Naive thymus-derived CD8-positive, alpha-beta T cell (primary cell): Measurements from ENCODE around the gene JUN. TPM values are rescaled to one million over a fixed set of nuclear protein-coding genes. Genes with fewer than 3 reads are reported as not detected.

ENCODE experiments used
- ATAC-seq, 2 donors: fragments of 150-1000 bp; cut with Tn5 transposase in 1 of 2; sonication (Bioruptor Pico), chemical (Tn5 transposase) in 1 of 2; 1 replicate in 1 of 2; 2 replicates in 1 of 2; pipeline ENCODE4 v1.10.0; 2021; ENCODE audit warnings: mild to moderate bottlenecking in 2 of 2, moderate library complexity in 2 of 2
- POLR2A ChIA-PET: fragments of 350-600 bp; sonication (Branson Sonifier 250); formaldehyde crosslinking; loops from one replicate; lab custom pipeline; 2021; ENCODE audit warnings: antibody characterized with exemption; lab: Charles Lee
- DNase-seq, 10 donors: peaks; one replicate each; pipeline versions ENCODE4 v3.0.0 to v3.0.0-alpha.2; 2020 to 2022
- H3K27ac Mint-ChIP-seq, 10 donors: one replicate each; pipeline ENCODE4 v1.8.0; 2020 to 2022; ENCODE audit warnings: mild to moderate bottlenecking in 10 of 10, mixed read lengths in 10 of 10, moderate library complexity in 4 of 10, inconsistent platforms in 1 of 10
- H3K27me3 Mint-ChIP-seq, 5 donors: one replicate each; pipeline ENCODE4 v1.8.0; 2021 to 2022; ENCODE audit warnings: mixed read lengths in 5 of 5
- H3K36me3 Mint-ChIP-seq, 3 donors: one replicate each; pipeline ENCODE4 v1.8.0; 2020 to 2022; ENCODE audit warnings: mixed read lengths in 3 of 3, mild to moderate bottlenecking in 2 of 3, inconsistent platforms in 1 of 3
- H3K4me1 Mint-ChIP-seq, 4 donors: one replicate each; pipeline ENCODE4 v1.8.0; 2021 to 2022; ENCODE audit warnings: mixed read lengths in 4 of 4
- H3K4me3 Mint-ChIP-seq, 10 donors: one replicate each; pipeline ENCODE4 v1.8.0; 2020 to 2022; ENCODE audit warnings: mild to moderate bottlenecking in 10 of 10, mixed read lengths in 10 of 10, moderate library complexity in 6 of 10, inconsistent platforms in 1 of 10
- H3K9me3 Mint-ChIP-seq, 9 donors: one replicate each; pipeline ENCODE4 v1.8.0; 2020 to 2022; ENCODE audit warnings: mixed read lengths in 9 of 9, mild to moderate bottlenecking in 3 of 9, inconsistent platforms in 1 of 9, moderate library complexity in 1 of 9
- polyA plus RNA-seq, 3 donors: library from polyadenylated mRNA; unstranded; fragments of 300-500 nt; fragmentation: Illumina TruSeq; gene quantifications; one replicate each; pipeline ENCODE4 v1.2.3, GENCODE V29; 2021
- total RNA-seq, 8 experiments: library from RNA in 2 of 8; stranded (reverse) in 2 of 8; gene quantifications; one replicate each; pipeline ENCODE4 v1.2.3 and lab custom pipeline; 2021 to 2026

The JUN gene
- total and polyA plus RNA-seq, 5 experiments from 2014 or later = 30.7 to 59.4 (median 38.2) TPM

DNA sequence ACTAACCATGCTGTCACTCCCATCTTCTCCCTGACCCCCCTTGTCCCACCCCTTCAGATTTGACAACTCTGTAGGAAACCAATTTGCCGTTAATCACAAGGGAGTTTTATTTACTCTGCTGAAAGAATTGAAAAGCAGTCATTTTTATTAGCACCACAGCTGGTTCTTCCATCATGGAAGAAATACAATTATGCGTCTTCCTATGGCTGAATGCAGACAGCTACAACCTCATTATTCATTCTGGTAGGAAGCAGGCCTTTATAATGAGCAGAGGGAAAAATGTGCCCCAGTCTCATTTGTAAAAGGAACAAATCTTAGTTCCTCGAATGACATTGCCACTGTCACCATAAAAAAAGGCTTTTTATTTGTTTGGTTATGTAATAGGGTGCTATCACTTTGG is 35.2 kb downstream of the JUN start:
- DNase-seq (no peak), ATAC-seq (no peak)
- no peaks in the 10 kb centered on the region for H3K36me3 Mint-ChIP-seq
- H3K4me1 Mint-ChIP-seq = peaks cover under 1 to 26% (median 10%) of the 10 kb centered on the region in 4 donors
- H3K27me3 Mint-ChIP-seq = peaks cover 0 to 17% (median 4%) of the 10 kb centered on the region in 5 donors
- POLR2A ChIA-PET = no interaction called here
- no peak overlapping the region for H3K27ac Mint-ChIP-seq
- H3K4me3 Mint-ChIP-seq = no peak overlapping the region
- H3K9me3 Mint-ChIP-seq = no peaks in the 10 kb centered on the region

GRCh38 chr1:58746757-58747156 is 37.1 kb downstream of the JUN start:
- POLR2A ChIA-PET = no interaction called here
- Mint-ChIP-seq H3K36me3 (no peaks in the 10 kb centered on the region), H3K9me3 (no peaks in the 10 kb centered on the region)

DNA sequence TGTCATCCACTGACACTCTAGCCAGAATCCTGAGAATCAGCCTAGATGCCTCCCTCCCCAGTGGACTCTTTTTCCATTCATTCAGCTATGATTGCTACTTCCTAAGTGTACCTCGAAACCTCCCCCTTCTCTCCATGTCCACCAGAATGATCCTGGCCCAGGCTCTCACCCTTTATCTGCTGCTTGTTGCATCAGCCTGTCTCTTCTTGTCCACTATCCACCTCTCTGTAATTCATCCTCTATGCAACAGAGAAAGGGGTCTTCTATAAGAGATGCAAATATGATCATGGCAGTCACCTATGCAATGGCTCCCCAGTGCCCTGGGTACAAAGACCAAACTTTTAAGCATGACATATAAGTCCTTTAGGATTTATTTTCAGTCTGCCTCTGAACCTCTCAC is 37.7 kb downstream of the JUN start:
- Mint-ChIP-seq H3K27ac (peak overlapping the region in 2 of 10 donors; percentile 1 to 46), H3K27me3 (peaks cover 0 to 17% (median 4%) of the 10 kb centered on the region in 5 donors), H3K4me3 (no peak overlapping the region), H3K9me3 (no peaks in the 10 kb centered on the region), H3K36me3 (no peaks in the 10 kb centered on the region), H3K4me1 (peaks cover 0 to 16% (median 4%) of the 10 kb centered on the region in 4 donors)
- POLR2A ChIA-PET = no interaction called here
- ATAC-seq (no peak), DNase-seq (no peak)

More at GRCh38 chr1:58746757-58747156, 37.1 kb downstream of the JUN start:
- Mint-ChIP-seq H3K4me1 (peaks cover 0 to 16% (median 4%) of the 10 kb centered on the region in 4 donors), H3K4me3 (no peak overlapping the region), H3K27ac (no peak overlapping the region), H3K27me3 (peaks cover 0 to 17% (median 4%) of the 10 kb centered on the region in 5 donors)
- ATAC-seq (no peak), DNase-seq (no peak)

DNA sequence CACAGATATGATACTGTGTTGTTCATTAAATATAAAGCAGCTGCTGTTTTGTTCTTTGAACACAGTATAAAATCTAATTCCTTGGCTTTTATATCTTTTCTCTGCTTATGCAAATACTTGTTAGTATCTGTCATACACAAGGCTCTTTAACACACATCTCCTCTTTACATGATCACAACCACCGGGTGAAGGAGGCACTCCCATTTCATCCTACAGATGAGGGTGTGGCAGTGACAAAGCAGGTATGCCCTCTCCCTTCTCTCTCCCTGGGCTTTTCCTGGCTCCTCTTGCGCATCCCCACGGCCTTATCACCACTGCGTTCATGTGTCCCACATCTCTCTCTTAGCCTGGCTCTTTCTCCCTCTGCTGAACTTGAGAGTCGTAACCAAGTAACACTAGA is 38.2 kb downstream of the JUN start:
- peaks cover 0 to 17% (median 4%) of the 10 kb centered on the region in 5 donors for H3K27me3 Mint-ChIP-seq
- H3K27ac Mint-ChIP-seq = peak overlapping the region in 1 of 10 donors; percentile 1
- no peaks in the 10 kb centered on the region for H3K9me3 Mint-ChIP-seq
- H3K4me1 Mint-ChIP-seq = peaks cover 0 to 15% (median 4%) of the 10 kb centered on the region in 4 donors
- POLR2A ChIA-PET = no interaction called here
- no peaks in the 10 kb centered on the region for H3K36me3 Mint-ChIP-seq
- no peak overlapping the region for H3K4me3 Mint-ChIP-seq
- no peak for DNase-seq
- ATAC-seq = no peak

DNA sequence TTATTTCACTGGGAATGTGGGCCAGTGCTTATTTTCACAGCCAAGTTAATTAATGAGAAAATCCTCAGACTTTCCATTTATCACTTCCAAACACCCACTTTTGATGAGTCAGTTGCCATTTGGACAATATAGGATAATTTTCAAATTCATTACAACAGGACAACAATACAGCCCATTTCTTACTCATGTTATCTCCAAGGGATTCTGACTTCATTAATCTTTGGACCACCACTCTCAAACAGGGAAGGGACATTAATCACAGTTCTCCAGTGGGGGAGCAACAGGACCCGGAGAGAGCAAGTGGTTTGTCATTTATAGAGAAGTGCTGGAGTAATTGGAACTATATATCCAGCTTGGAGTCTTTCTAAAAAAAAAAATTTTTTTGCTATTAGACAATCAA is 38.7 kb downstream of the JUN start:
- ATAC-seq (no peak), DNase-seq (no peak)
- Mint-ChIP-seq H3K4me1 (peaks cover 0 to 11% (median 4%) of the 10 kb centered on the region in 4 donors), H3K27me3 (peaks cover 0 to 17% (median 4%) of the 10 kb centered on the region in 5 donors), H3K9me3 (no peaks in the 10 kb centered on the region), H3K36me3 (no peaks in the 10 kb centered on the region), H3K4me3 (no peak overlapping the region), H3K27ac (no peak overlapping the region)
- POLR2A ChIA-PET = interaction anchor here (1.3 kb wide), 1 partner anchor 10 kb away, joined by 3 read pairs; no protein-coding TSS in a partner anchor

DNA sequence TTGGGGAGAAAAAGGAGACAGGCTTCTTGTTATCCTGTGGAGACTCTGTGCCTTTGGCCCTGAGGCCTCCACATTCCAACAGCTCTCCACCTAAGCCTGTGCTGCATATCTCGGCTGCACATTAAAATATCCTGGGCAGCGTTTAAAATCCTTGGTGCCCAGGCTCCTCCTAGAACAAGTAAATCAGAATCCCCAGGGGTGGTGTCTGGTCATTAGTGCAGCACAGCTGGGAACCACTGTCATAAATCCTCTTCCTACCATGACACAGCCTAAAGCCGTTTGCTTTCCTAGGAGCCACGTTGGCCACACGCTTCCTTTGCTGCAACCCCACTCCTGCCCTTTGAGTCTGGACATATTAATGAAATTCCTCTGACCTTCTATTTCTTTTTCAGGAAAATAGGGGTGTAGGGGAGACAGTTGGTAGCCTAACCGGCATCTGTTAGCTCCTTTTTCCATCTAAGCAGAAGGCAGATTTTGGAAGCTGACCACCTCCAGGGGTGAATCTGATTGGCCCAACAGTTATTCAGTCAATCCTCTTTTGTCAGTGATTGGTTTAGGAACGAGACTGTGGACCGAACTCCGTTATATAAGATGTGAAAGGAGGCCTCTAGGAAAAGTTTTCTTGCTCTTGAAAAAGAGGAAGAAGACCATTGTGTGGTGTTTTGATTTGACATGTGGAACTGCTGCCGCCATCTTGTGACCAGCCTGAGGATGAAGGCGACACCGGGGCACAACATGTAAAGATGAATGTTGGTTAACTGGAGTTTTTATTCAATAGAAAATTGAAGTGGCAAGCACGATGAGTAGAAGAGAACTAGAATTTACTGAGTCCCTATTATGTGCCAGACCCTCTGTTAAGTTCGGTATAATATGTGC is 41.9 kb downstream of the JUN start:
- peaks cover 0 to 13% (median 1%) of the 10 kb centered on the region in 4 donors for H3K4me1 Mint-ChIP-seq
- ATAC-seq (no peak), DNase-seq (no peak)
- H3K27ac Mint-ChIP-seq = no peak overlapping the region
- POLR2A ChIA-PET = no interaction called here
- no peaks in the 10 kb centered on the region for H3K36me3 Mint-ChIP-seq
- peak overlapping the region in 1 of 10 donors; percentile 28 for H3K4me3 Mint-ChIP-seq
- H3K9me3 Mint-ChIP-seq = no peaks in the 10 kb centered on the region
- peaks cover 0 to 16% (median 5%) of the 10 kb centered on the region in 5 donors for H3K27me3 Mint-ChIP-seq

DNA sequence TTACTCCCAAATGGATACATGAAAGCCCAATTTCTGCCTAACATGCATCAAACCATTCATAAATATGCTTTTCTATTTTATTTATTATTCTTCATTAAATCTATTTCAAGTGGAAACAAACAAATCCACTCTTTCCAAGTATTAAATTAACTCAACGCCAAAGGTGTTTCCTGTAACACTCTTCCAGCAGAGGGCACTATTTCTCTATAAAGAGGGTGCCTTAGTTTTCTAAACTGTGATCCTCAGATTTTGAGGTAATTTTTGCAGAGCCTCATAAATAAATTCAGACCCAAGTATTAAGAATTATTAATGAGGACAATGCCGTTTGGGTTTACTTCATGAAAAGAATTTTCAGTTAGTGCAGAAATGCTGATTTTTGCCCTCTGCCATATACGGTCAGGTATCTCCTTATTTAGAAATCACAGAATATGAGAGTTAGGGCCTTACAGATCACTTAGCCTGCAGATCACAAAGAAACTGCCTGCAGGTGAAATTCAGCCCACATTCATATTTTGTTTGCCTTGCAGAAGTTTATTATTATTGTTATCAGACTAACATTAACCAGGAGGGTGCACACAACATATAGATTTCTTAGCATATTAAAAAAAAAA is 43.9 kb downstream of the JUN start:
- no peaks in the 10 kb centered on the region for H3K9me3 Mint-ChIP-seq
- no peak overlapping the region for H3K27ac Mint-ChIP-seq
- H3K36me3 Mint-ChIP-seq = no peaks in the 10 kb centered on the region
- peaks cover 0 to 6% (median 3%) of the 10 kb centered on the region in 5 donors for H3K27me3 Mint-ChIP-seq
- DNase-seq (peak in 6 of 10 donors; percentile 13 to 76 (median 52)), ATAC-seq (peak; percentile 42 to 53)
- H3K4me1 Mint-ChIP-seq = peaks cover 0 to 14% (median 0%) of the 10 kb centered on the region in 4 donors
- no peak overlapping the region for H3K4me3 Mint-ChIP-seq
- POLR2A ChIA-PET = interaction anchor here (0.6 kb wide), 1 partner anchor 55 kb away, joined by 4 read pairs; no protein-coding TSS in a partner anchor

DNA sequence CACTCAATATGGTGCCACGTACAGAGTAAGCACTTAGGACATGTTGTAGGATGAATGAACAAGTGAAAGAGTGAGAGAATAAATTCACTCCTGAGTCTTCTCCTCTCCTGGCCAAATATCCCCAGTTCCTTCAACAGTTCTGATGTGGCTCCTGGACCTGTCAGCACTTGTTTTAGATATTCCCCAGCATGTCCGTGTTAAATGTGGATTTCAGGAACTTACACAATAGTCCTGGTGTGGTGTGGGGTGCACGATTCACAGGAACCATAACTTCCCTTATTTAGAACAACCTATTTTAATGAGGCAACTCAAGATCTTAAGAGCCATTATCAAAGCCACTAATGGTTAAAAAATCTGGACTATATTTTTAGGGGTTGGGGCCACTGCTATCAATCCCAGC is 45.0 kb downstream of the JUN start:
- POLR2A ChIA-PET = interaction anchor here (0.6 kb wide), 1 partner anchor 960 kb away, joined by 3 read pairs; no protein-coding TSS in a partner anchor
- DNase-seq = no peak
- no peak overlapping the region for H3K27ac Mint-ChIP-seq

GRCh38 chr1:58735586-58735985 is 48.3 kb downstream of the JUN start:
- no peaks in the 10 kb centered on the region for H3K36me3 Mint-ChIP-seq
- DNase-seq (no peak), ATAC-seq (no peak)
- H3K27ac Mint-ChIP-seq = no peak overlapping the region
- no peak overlapping the region for H3K4me3 Mint-ChIP-seq
- POLR2A ChIA-PET = interaction anchor here (0.6 to 1.0 kb wide), 2 partner anchors 9 to 963 kb away, joined by 3 read pairs; no protein-coding TSS in a partner anchor
- peaks cover 0 to 4% (median 0%) of the 10 kb centered on the region in 5 donors for H3K27me3 Mint-ChIP-seq
- peaks cover 0 to 14% (median 0%) of the 10 kb centered on the region in 4 donors for H3K4me1 Mint-ChIP-seq
- no peaks in the 10 kb centered on the region for H3K9me3 Mint-ChIP-seq

More for the DNA sequence above, 45.0 kb downstream of the JUN start:
- Mint-ChIP-seq H3K4me3 (no peak overlapping the region), H3K27me3 (peaks cover 0 to 5% (median 1%) of the 10 kb centered on the region in 5 donors), H3K9me3 (no peaks in the 10 kb centered on the region), H3K36me3 (no peaks in the 10 kb centered on the region), H3K4me1 (peaks cover 0 to 14% (median 0%) of the 10 kb centered on the region in 4 donors)
- ATAC-seq = no peak

- no peaks in the 10 kb centered on the region for H3K9me3 Mint-ChIP-seq
- H3K27me3 Mint-ChIP-seq = peaks cover 0 to 4% (median 0%) of the 10 kb centered on the region in 5 donors
- no peak overlapping the region for H3K27ac Mint-ChIP-seq
- H3K4me3 Mint-ChIP-seq = no peak overlapping the region
- no peaks in the 10 kb centered on the region for H3K36me3 Mint-ChIP-seq
- DNase-seq = no peak
- POLR2A ChIA-PET = no interaction called here
- H3K4me1 Mint-ChIP-seq = peaks cover 0 to 9% (median 0%) of the 10 kb centered on the region in 4 donors
- ATAC-seq = no peak
Measured at GRCh38 chr1:58734630-58735029, 49.2 kb downstream of the JUN start.

DNA sequence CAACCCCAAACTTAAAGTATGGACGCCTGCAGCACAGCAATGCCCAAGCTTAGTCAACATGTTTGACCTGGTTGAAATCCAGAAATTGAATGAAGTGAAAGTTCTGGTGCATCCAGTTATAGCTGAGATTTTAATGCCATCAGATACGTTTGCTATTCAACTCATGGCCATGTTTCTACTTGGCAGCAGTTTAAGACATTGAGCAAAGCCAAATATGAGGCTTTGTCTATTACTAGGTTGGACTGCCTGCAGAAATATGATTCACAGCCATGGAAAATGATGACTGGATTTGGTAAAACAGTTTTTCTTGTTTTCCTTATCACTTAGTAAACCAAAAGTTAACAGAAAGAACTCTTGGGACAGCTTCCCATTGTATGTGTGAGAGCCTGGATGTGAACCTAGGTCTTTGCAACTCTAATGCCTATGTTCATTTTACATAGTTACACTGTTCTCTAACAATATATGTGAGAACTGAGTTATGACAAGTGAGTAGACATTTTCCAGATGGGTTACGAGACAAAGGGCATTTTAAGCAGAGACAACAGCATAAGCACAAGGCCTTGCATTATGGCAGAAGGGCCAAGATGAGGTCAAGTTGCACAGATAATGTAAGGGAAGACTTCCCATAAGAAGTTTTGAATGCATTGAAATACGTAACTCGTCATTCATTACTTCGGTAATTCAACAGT is 51.6 kb downstream of the JUN start:
- DNase-seq = no peak
- peaks cover 0 to 4% (median 0%) of the 10 kb centered on the region in 4 donors for H3K4me1 Mint-ChIP-seq
- H3K27me3 Mint-ChIP-seq = peaks cover 0 to 4% (median 0%) of the 10 kb centered on the region in 5 donors
- H3K9me3 Mint-ChIP-seq = no peaks in the 10 kb centered on the region
- H3K27ac Mint-ChIP-seq = no peak overlapping the region
- no peak overlapping the region for H3K4me3 Mint-ChIP-seq
- no peak for ATAC-seq
- no peaks in the 10 kb centered on the region for H3K36me3 Mint-ChIP-seq
- POLR2A ChIA-PET = no interaction called here
